Measurements from ENCODE around the gene HES6.

HES6 gene

GRCh38 chr2:238262496-238263122, 22.8 kb upstream of the HES6 start:
- DNase-seq (ENCODE audit: low spot score) = no peak
- TF ChIP-seq CTCF (IDR thresholded peaks at IDR 0.05; ENCODE audit: extremely low read depth, missing control alignments) = no peak

GRCh38 chr2:238261718-238262375, 22.0 kb upstream of the HES6 start:
- no peak for TF ChIP-seq CTCF (IDR thresholded peaks at IDR 0.05; ENCODE audit: extremely low read depth, missing control alignments)
- no peak for DNase-seq (ENCODE audit: low spot score)

DNA sequence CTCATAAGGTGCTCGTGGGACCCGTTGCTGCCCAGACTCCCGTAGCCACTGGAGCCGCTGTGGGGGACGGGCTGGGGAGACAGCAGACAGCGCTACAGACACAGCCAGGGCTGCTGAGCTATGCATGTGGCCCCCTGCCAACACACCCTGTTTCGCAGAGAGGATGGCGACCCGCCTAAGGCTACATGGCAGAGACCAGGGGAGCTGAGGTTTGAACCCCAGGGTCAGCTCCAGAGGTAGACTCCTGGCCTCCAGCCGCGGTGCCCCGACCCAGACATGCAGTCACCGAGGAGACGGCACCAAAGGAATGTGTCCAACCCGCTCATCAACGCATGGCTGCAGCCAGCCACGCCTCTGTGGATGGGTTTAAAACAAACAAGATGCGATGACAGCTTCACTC, 21.0 kb upstream of the HES6 start:
- TF ChIP-seq CTCF (IDR thresholded peaks at IDR 0.05; ENCODE audit: extremely low read depth, missing control alignments) = no peak
- DNase-seq (ENCODE audit: low spot score) = no peak

- no peak for TF ChIP-seq CTCF (IDR thresholded peaks at IDR 0.05; ENCODE audit: extremely low read depth, missing control alignments)
- DNase-seq (ENCODE audit: low spot score) = no peak
These were observed 19.5 kb upstream of the HES6 start for GRCh38 chr2:238259061-238260020.

DNA sequence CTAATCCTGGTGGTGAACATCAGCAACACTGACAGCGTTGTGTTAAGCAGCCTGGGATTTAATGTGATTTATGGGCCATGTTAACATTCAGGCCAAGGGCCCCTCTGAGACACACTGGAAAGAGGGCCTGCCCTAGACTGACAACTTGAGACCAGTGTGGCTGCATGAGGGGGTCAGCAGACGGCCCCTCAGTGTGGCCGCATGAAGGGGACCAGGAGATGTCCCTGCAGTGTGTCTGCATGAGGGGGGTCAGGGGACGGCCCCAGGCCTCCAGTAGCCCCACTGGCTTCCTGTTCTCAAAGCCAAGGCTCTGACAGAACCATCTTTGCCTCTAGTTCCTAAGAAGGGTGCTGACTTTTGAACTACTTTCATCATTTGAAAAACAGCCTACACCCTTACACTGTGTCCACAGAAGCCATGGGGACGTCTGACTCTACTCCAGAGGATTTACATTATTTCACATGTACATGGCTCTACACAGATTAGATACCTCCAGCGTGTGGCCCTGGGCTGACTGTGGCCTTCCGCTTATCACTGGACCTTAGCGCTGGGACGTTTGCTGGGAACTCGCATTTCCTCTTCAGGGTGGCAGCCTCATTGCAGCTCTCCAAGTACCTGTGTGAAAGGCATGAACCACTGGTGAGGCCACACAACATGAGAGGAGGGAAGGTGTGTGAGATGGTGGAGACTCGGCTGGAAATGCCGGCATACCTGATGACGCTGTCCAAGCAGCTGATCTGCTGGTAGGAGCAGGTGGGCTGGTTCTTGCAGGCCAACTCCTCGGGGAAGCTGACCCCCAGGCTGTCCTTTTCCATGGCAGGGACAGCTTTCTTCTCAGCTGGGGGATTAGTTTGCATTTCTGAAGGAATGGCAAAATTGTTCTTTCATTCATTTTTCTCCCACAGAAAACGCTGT, 18.2 kb upstream of the HES6 start:
- no peak for TF ChIP-seq CTCF (IDR thresholded peaks at IDR 0.05; ENCODE audit: extremely low read depth, missing control alignments)
- no peak for DNase-seq (ENCODE audit: low spot score)

DNA sequence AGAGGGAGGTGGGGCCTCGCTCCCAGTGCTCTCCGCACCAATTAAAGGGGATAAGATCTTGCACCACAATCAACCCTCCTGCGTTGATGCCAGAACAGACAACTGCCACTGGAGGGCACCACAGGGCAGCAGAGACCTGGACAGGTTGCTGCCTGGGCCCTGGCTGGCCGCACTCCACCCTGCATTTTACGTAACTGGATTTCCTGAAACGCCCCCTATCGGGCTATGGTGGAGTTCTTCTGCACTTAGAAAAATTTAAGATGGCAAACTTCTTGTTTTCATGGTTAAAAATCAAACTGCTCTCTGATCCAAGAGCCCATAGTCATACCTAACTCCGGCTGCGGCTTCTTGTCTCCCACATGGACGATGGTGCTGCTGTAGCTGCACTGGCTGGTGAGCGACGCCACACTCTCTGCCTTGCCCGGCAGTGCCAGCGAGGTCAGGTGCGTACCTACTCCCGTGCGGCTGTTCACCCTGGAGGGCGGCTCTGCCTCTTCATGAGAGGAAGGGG, 16.8 kb upstream of the HES6 start:
- no peak for TF ChIP-seq CTCF (IDR thresholded peaks at IDR 0.05; ENCODE audit: extremely low read depth, missing control alignments)
- peak; percentile 79 for DNase-seq (ENCODE audit: low spot score)

Data from GM20000 (cell line).